GM23338 (cell line): ENCODE measurements around the gene TMEM63A. TPM values are rescaled to one million over a fixed set of nuclear protein-coding genes. Genes with fewer than 3 reads are reported as not detected.

Experiments used
- ATAC-seq: fragments of 200-7000 bp; cut with Tn5 transposase; 3 replicates; pipeline ENCODE4 v1.9.1; 2020
- DNase-seq: peaks from one replicate; pipeline ENCODE4 v3.0.0-alpha.2; 2015; ENCODE audit warnings: low spot score
- H2AFZ ChIP-seq: fragments of 200-600 bp; sonication (generic); 2 replicates; pipeline ENCODE4 v1.8.0; 2016; ENCODE audit warnings: antibody characterized with exemption, mild to moderate bottlenecking, moderate library complexity
- H3F3A ChIP-seq: fragments of 200-600 bp; sonication (generic); replicated peaks from 2 replicates; pipeline ENCODE4 v1.8.0; 2017; ENCODE audit warnings: antibody characterized with exemption, mixed run types, low read depth
- H3K27ac ChIP-seq: fragments of 200-600 bp; sonication (generic); 2 replicates; pipeline ENCODE4 v1.6.1; 2016; ENCODE audit warnings: low read depth
- H3K27me3 ChIP-seq: fragments of 200-600 bp; sonication (generic); 2 replicates; pipeline ENCODE4 v1.8.0; 2016; ENCODE audit warnings: mild to moderate bottlenecking, mixed run types, moderate library complexity; ENCODE audit not compliant: insufficient read depth
- H3K36me3 ChIP-seq: fragments of 200-600 bp; sonication (generic); 2 replicates; pipeline ENCODE4 v1.8.0; 2016; ENCODE audit warnings: mild to moderate bottlenecking; ENCODE audit not compliant: insufficient read depth
- H3K4me1 ChIP-seq: fragments of 200-600 bp; sonication (generic); 2 replicates; pipeline ENCODE4 v1.8.0; 2016; ENCODE audit warnings: mild to moderate bottlenecking, moderate library complexity; ENCODE audit not compliant: insufficient read depth
- H3K4me2 ChIP-seq: fragments of 200-600 bp; sonication (generic); 2 replicates; pipeline ENCODE4 v1.7.1; 2017; ENCODE audit warnings: mixed run types
- H3K4me3 ChIP-seq: fragments of 200-600 bp; sonication (generic); 2 replicates; pipeline ENCODE4 v1.6.1; 2016; ENCODE audit warnings: mixed run types
- H3K79me2 ChIP-seq: fragments of 200-600 bp; sonication (generic); replicated peaks from 2 replicates; pipeline ENCODE4 v1.8.0; 2017; ENCODE audit warnings: mild to moderate bottlenecking; ENCODE audit not compliant: insufficient read depth
- H3K9me2 ChIP-seq: fragments of 200-600 bp; sonication (generic); 2 replicates; pipeline ENCODE4 v1.8.0; 2017; ENCODE audit not compliant: insufficient read depth
- H4K20me1 ChIP-seq: fragments of 200-600 bp; sonication (generic); replicated peaks from 2 replicates; pipeline ENCODE4 v1.8.0; 2017; ENCODE audit warnings: mild to moderate bottlenecking; ENCODE audit not compliant: insufficient read depth
- H3K27ac Mint-ChIP-seq: 2 replicates; pipeline ENCODE4 v1.8.0; 2020; ENCODE audit warnings: inconsistent platforms, mild to moderate bottlenecking, moderate library complexity, mixed read lengths
- H3K27me3 Mint-ChIP-seq: 3 replicates; pipeline ENCODE4 v1.8.0; 2022; ENCODE audit warnings: low read depth, mild to moderate bottlenecking, moderate library complexity, mixed read lengths, inconsistent platforms; ENCODE audit not compliant: insufficient read depth, poor library complexity
- H3K36me3 Mint-ChIP-seq: 3 replicates; pipeline ENCODE4 v1.8.0; 2021; ENCODE audit warnings: low read depth, mild to moderate bottlenecking, inconsistent platforms, moderate library complexity, mixed read lengths
- H3K4me1 Mint-ChIP-seq: 3 replicates; pipeline ENCODE4 v1.8.0; 2020; ENCODE audit warnings: mild to moderate bottlenecking, inconsistent platforms, mixed read lengths
- H3K4me3 Mint-ChIP-seq: 3 replicates; pipeline ENCODE4 v1.8.0; 2021; ENCODE audit warnings: moderate library complexity, mild to moderate bottlenecking, inconsistent platforms, mixed read lengths
- H3K9me3 Mint-ChIP-seq: 3 replicates; pipeline ENCODE4 v1.8.0; 2020; ENCODE audit warnings: moderate library complexity, mild to moderate bottlenecking, inconsistent platforms, mixed read lengths
- CREB1 ChIP-seq: fragments of 250-450 bp; sonication (Bioruptor Pico); IDR thresholded peaks from 2 replicates; pipeline ENCODE4 v1.5.0; 2020; ENCODE audit warnings: low read depth, mild to moderate bottlenecking, moderate library complexity
- EZH2 ChIP-seq: fragments of 200-600 bp; sonication (generic); IDR thresholded peaks from one replicate; pipeline ENCODE4 v1.8.0; 2017; ENCODE audit warnings: antibody characterized with exemption, mild to moderate bottlenecking, low read depth; ENCODE audit not compliant: unreplicated experiment
- EZH2phosphoT487 ChIP-seq: fragments of 200-600 bp; sonication (generic); IDR thresholded peaks from one replicate; pipeline ENCODE4 v1.8.1; 2018; ENCODE audit warnings: antibody characterized with exemption; ENCODE audit not compliant: unreplicated experiment
- JUNB ChIP-seq: IDR thresholded peaks from one replicate; pipeline ENCODE4 v1.6.1; 2016; ENCODE audit warnings: antibody characterized with exemption; ENCODE audit not compliant: unreplicated experiment
- NANOG ChIP-seq: IDR thresholded peaks from 2 replicates; pipeline ENCODE4 v1.6.1; 2016; ENCODE audit warnings: antibody characterized with exemption, borderline replicate concordance
- POLR2AphosphoS5 ChIP-seq: IDR thresholded peaks from 2 replicates; pipeline ENCODE4 v1.6.1; 2016; ENCODE audit warnings: antibody characterized with exemption, low read depth
- STAT1 ChIP-seq: IDR thresholded peaks from one replicate; pipeline ENCODE4 v1.6.1; 2016; ENCODE audit warnings: antibody characterized with exemption; ENCODE audit not compliant: unreplicated experiment
- ZNF114 ChIP-seq: fragments of 250-450 bp; sonication (Bioruptor Pico); IDR thresholded peaks from 2 replicates; pipeline ENCODE4 v1.5.0; 2020; ENCODE audit warnings: mild to moderate bottlenecking, moderate library complexity
- ZNF331 ChIP-seq: fragments of 250-450 bp; sonication (Bioruptor Pico); IDR thresholded peaks from 2 replicates; pipeline ENCODE4 v1.5.0; 2020; ENCODE audit warnings: low read depth, mild to moderate bottlenecking, moderate library complexity
- polyA plus RNA-seq: library from polyadenylated mRNA; unstranded; fragments of >200 nt; fragmentation: Nextera tagmentation; extraction: Ambion mirVana; gene quantifications from 2 replicates; pipeline ENCODE4 v1.2.1, GENCODE V29; 2016
- total RNA-seq: library from RNA; depleted of rRNA; stranded (reverse); fragments of >200 nt; shearing (Covaris generic); gene quantifications from 2 replicates; pipeline ENCODE4 v1.2.3, GENCODE V29; 2014
- TF ChIP-seq, protein P1 (sequence below): fragments of 250-450 bp; sonication (Bioruptor Pico); IDR thresholded peaks from 2 replicates; pipeline ENCODE4 v1.5.0; 2020; ENCODE audit warnings: mild to moderate bottlenecking, moderate library complexity
- TF ChIP-seq, protein P2 (sequence below): IDR thresholded peaks from 2 replicates; pipeline ENCODE4 v1.6.1; 2016; ENCODE audit warnings: antibody characterized with exemption
- TF ChIP-seq, protein P3 (sequence below): IDR thresholded peaks from one replicate; pipeline ENCODE4 v1.6.1; 2018; ENCODE audit warnings: antibody characterized with exemption; ENCODE audit not compliant: unreplicated experiment
- TF ChIP-seq, protein P4 (sequence below), 2 experiments: fragments of 200-600 bp in 1 of 2; sonication (generic) in 1 of 2; conservative IDR thresholded peaks; 2 replicates each; pipeline versions ENCODE4 v1.5.1 to v1.6.1; 2016 to 2017; ENCODE audit warnings: antibody characterized with exemption in 2 of 2, low read depth in 2 of 2, mild to moderate bottlenecking in 2 of 2, moderate library complexity in 1 of 2

Gene TMEM63A
- total and polyA plus RNA-seq, 2 experiments from 2014 or later: 31.7 to 76.9 TPM

DNA sequence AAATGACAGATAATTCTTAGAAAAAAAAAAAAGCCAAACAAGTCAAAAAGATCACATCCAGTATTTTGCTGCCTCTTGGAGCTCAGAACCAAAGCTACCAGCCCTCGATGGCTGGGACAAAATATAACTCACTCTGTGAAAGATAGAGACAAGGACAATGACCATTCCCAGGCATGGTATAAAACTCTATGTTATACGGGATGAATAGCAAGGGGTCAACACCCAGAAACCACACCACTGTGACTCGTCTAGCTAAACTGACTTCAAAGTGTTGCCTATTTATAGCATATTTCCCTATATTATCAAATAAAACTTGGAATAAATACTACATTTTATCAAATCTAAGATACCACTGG is 10.1 kb downstream of the TMEM63A start:
- Histone ChIP-seq H3F3A (0 out of 2 replicates have a peak, but pooled peaks cover 3% of the 10 kb centered on the region), H3K27ac (peak overlapping the region; percentile 29; the same call in 1 of the 2 replicates), H2AFZ (no peak overlapping the region), H3K36me3 (peaks cover 57% of the 10 kb centered on the region), H3K4me3 (no peak overlapping the region), H3K4me1 (peaks cover 3% of the 10 kb centered on the region; the same call in 1 of the 2 replicates), H3K9me2 (no peaks in the 10 kb centered on the region), H3K79me2 (peaks cover 13% of the 10 kb centered on the region), H3K4me2 (no peak overlapping the region), H4K20me1 (peaks cover 21% of the 10 kb centered on the region), H3K27me3 (no peaks in the 10 kb centered on the region)
- Mint-ChIP-seq H3K27me3 (peaks cover 18% of the 10 kb centered on the region), H3K27ac (no peak overlapping the region), H3K36me3 (peaks cover 74% of the 10 kb centered on the region), H3K4me1 (peaks cover 22% of the 10 kb centered on the region), H3K4me3 (no peak overlapping the region), H3K9me3 (no peaks in the 10 kb centered on the region)
- no peak for ATAC-seq
- no peak for DNase-seq
- TF ChIP-seq CREB1 (CRISPR knock-in tag) (no peak), ZNF114 (no peak), NANOG (no peak), ZNF331 (no peak), EZH2 (no peak), STAT1 (no peak), JUNB (no peak), POLR2AphosphoS5 (no peak), EZH2phosphoT487 (no peak)
- TF ChIP-seq, protein P1, sequence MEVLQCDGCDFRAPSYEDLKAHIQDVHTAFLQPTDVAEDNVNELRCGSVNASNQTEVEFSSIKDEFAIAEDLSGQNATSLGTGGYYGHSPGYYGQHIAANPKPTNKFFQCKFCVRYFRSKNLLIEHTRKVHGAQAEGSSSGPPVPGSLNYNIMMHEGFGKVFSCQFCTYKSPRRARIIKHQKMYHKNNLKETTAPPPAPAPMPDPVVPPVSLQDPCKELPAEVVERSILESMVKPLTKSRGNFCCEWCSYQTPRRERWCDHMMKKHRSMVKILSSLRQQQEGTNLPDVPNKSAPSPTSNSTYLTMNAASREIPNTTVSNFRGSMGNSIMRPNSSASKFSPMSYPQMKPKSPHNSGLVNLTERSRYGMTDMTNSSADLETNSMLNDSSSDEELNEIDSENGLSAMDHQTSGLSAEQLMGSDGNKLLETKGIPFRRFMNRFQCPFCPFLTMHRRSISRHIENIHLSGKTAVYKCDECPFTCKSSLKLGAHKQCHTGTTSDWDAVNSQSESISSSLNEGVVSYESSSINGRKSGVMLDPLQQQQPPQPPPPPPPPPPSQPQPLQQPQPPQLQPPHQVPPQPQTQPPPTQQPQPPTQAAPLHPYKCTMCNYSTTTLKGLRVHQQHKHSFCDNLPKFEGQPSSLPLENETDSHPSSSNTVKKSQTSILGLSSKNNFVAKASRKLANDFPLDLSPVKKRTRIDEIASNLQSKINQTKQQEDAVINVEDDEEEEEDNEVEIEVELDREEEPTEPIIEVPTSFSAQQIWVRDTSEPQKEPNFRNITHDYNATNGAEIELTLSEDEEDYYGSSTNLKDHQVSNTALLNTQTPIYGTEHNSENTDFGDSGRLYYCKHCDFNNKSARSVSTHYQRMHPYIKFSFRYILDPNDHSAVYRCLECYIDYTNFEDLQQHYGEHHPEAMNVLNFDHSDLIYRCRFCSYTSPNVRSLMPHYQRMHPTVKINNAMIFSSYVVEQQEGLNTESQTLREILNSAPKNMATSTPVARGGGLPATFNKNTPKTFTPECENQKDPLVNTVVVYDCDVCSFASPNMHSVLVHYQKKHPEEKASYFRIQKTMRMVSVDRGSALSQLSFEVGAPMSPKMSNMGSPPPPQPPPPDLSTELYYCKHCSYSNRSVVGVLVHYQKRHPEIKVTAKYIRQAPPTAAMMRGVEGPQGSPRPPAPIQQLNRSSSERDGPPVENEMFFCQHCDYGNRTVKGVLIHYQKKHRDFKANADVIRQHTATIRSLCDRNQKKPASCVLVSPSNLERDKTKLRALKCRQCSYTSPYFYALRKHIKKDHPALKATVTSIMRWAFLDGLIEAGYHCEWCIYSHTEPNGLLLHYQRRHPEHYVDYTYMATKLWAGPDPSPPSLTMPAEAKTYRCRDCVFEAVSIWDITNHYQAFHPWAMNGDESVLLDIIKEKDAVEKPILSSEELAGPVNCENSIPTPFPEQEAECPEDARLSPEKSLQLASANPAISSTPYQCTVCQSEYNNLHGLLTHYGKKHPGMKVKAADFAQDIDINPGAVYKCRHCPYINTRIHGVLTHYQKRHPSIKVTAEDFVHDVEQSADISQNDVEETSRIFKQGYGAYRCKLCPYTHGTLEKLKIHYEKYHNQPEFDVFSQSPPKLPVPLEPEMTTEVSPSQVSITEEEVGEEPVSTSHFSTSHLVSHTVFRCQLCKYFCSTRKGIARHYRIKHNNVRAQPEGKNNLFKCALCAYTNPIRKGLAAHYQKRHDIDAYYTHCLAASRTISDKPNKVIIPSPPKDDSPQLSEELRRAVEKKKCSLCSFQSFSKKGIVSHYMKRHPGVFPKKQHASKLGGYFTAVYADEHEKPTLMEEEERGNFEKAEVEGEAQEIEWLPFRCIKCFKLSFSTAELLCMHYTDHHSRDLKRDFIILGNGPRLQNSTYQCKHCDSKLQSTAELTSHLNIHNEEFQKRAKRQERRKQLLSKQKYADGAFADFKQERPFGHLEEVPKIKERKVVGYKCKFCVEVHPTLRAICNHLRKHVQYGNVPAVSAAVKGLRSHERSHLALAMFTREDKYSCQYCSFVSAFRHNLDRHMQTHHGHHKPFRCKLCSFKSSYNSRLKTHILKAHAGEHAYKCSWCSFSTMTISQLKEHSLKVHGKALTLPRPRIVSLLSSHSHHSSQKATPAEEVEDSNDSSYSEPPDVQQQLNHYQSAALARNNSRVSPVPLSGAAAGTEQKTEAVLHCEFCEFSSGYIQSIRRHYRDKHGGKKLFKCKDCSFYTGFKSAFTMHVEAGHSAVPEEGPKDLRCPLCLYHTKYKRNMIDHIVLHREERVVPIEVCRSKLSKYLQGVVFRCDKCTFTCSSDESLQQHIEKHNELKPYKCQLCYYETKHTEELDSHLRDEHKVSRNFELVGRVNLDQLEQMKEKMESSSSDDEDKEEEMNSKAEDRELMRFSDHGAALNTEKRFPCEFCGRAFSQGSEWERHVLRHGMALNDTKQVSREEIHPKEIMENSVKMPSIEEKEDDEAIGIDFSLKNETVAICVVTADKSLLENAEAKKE (CRISPR knock-in tag): no peak
- TF ChIP-seq, protein P2, sequence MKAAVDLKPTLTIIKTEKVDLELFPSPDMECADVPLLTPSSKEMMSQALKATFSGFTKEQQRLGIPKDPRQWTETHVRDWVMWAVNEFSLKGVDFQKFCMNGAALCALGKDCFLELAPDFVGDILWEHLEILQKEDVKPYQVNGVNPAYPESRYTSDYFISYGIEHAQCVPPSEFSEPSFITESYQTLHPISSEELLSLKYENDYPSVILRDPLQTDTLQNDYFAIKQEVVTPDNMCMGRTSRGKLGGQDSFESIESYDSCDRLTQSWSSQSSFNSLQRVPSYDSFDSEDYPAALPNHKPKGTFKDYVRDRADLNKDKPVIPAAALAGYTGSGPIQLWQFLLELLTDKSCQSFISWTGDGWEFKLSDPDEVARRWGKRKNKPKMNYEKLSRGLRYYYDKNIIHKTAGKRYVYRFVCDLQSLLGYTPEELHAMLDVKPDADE: no peak
- TF ChIP-seq, protein P3, sequence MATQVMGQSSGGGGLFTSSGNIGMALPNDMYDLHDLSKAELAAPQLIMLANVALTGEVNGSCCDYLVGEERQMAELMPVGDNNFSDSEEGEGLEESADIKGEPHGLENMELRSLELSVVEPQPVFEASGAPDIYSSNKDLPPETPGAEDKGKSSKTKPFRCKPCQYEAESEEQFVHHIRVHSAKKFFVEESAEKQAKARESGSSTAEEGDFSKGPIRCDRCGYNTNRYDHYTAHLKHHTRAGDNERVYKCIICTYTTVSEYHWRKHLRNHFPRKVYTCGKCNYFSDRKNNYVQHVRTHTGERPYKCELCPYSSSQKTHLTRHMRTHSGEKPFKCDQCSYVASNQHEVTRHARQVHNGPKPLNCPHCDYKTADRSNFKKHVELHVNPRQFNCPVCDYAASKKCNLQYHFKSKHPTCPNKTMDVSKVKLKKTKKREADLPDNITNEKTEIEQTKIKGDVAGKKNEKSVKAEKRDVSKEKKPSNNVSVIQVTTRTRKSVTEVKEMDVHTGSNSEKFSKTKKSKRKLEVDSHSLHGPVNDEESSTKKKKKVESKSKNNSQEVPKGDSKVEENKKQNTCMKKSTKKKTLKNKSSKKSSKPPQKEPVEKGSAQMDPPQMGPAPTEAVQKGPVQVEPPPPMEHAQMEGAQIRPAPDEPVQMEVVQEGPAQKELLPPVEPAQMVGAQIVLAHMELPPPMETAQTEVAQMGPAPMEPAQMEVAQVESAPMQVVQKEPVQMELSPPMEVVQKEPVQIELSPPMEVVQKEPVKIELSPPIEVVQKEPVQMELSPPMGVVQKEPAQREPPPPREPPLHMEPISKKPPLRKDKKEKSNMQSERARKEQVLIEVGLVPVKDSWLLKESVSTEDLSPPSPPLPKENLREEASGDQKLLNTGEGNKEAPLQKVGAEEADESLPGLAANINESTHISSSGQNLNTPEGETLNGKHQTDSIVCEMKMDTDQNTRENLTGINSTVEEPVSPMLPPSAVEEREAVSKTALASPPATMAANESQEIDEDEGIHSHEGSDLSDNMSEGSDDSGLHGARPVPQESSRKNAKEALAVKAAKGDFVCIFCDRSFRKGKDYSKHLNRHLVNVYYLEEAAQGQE: no peak
- TF ChIP-seq, protein P4, sequence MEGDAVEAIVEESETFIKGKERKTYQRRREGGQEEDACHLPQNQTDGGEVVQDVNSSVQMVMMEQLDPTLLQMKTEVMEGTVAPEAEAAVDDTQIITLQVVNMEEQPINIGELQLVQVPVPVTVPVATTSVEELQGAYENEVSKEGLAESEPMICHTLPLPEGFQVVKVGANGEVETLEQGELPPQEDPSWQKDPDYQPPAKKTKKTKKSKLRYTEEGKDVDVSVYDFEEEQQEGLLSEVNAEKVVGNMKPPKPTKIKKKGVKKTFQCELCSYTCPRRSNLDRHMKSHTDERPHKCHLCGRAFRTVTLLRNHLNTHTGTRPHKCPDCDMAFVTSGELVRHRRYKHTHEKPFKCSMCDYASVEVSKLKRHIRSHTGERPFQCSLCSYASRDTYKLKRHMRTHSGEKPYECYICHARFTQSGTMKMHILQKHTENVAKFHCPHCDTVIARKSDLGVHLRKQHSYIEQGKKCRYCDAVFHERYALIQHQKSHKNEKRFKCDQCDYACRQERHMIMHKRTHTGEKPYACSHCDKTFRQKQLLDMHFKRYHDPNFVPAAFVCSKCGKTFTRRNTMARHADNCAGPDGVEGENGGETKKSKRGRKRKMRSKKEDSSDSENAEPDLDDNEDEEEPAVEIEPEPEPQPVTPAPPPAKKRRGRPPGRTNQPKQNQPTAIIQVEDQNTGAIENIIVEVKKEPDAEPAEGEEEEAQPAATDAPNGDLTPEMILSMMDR (conservative IDR thresholded peaks at IDR 0.05; ENCODE audit: low read depth in 2 of 2): no peak
